Endothelial cell of umbilical vein (primary cell): ENCODE data around the gene FAM219B. TPM values are rescaled to one million over a fixed set of nuclear protein-coding genes. Genes with fewer than 3 reads are reported as not detected.

Experiments used
- BruUV-seq: library from RNA; stranded (reverse); fragments of 400-500 nt; replicated peaks from 2 replicates; lab custom pipeline; 2021; lab: Mats Ljungman, UMichigan
- CTCF ChIA-PET: fragments of 300-600, 350-600 bp; sonication (Branson Sonifier 250); formaldehyde crosslinking; loops from one replicate; lab custom pipeline; 2021; ENCODE audit warnings: antibody characterized with exemption, inconsistent platforms; lab: Charles Lee
- POLR2A ChIA-PET: fragments of 300-600, 350-600 bp; sonication (Branson Sonifier 250); formaldehyde crosslinking; loops from one replicate; lab custom pipeline; 2021; ENCODE audit warnings: antibody characterized with exemption, inconsistent platforms; lab: Charles Lee
- DNase-seq: peaks from one replicate; pipeline ENCODE4 v3.0.0-alpha.2; 2011; ENCODE audit warnings: low read depth, low spot score
- FAIRE-seq: peaks from 2 replicates; lab custom pipeline; 2011; peaks lifted over from hg19 to GRCh38; lab: Jason Lieb, UNC
- H2AFZ ChIP-seq: 2 replicates; pipeline ENCODE4 v1.6.0; 2012; ENCODE audit warnings: low read depth, low read length, control low read depth, inconsistent platforms
- H3K27ac ChIP-seq: 2 replicates; pipeline ENCODE4 v1.5.1; 2011; ENCODE audit warnings: low read depth, mild to moderate bottlenecking, control low read depth, low read length, moderate library complexity; ENCODE audit not compliant: insufficient read depth
- H3K27me3 ChIP-seq, 2 experiments: 2 replicates each; pipeline versions ENCODE4 v1.6.0 to v1.6.1; 2011; ENCODE audit warnings: low read length in 2 of 2, mixed read lengths in 1 of 2; ENCODE audit not compliant: control insufficient read depth in 2 of 2, insufficient read depth in 2 of 2
- H3K36me3 ChIP-seq, 2 experiments: 2 replicates in 1 of 2; 3 replicates in 1 of 2; pipeline ENCODE4 v1.5.1; 2011; ENCODE audit warnings: low read length in 2 of 2, mild to moderate bottlenecking in 1 of 2, moderate library complexity in 1 of 2; ENCODE audit not compliant: control insufficient read depth in 2 of 2, insufficient read depth in 2 of 2; ENCODE audit errors: extremely low read depth in 1 of 2
- H3K4me1 ChIP-seq: 3 replicates; pipeline ENCODE4 v1.5.1; 2011; ENCODE audit warnings: mild to moderate bottlenecking, low read length; ENCODE audit not compliant: control insufficient read depth, insufficient read depth; ENCODE audit errors: extremely low read depth
- H3K4me2 ChIP-seq: 2 replicates; pipeline ENCODE4 v1.6.1; 2011; ENCODE audit warnings: low read length, control low read depth, mixed read lengths; ENCODE audit not compliant: insufficient read depth
- H3K4me3 ChIP-seq, 3 experiments: fragments of 200-600 bp in 1 of 3; sonication (generic), shearing (Covaris generic) in 1 of 3; replicated peaks in 1 of 3; 2 replicates each; pipeline ENCODE4 v1.5.1; 2011 to 2016; ENCODE audit warnings: control low read depth in 3 of 3, low read length in 3 of 3, mild to moderate bottlenecking in 2 of 3, inconsistent platforms in 1 of 3, low read depth in 1 of 3, moderate library complexity in 1 of 3; ENCODE audit not compliant: insufficient read depth in 1 of 3
- H3K79me2 ChIP-seq: 2 replicates; pipeline ENCODE4 v1.6.0; 2012; ENCODE audit warnings: low read length, inconsistent platforms; ENCODE audit not compliant: control insufficient read depth, insufficient read depth
- H3K9ac ChIP-seq: replicated peaks from 2 replicates; pipeline ENCODE3; 2011; ENCODE audit warnings: low read length, control low read depth; ENCODE audit not compliant: insufficient read depth; ENCODE audit errors: extremely low read depth
- H3K9me1 ChIP-seq: replicated peaks from 3 replicates; pipeline ENCODE4 v1.6.0; 2011; ENCODE audit warnings: mild to moderate bottlenecking, low read length; ENCODE audit not compliant: control insufficient read depth, insufficient read depth; ENCODE audit errors: extremely low read depth
- H3K9me3 ChIP-seq: replicated peaks from 2 replicates; pipeline ENCODE4 v1.5.1; 2012; ENCODE audit warnings: low read length, inconsistent platforms; ENCODE audit not compliant: control insufficient read depth, insufficient read depth
- H4K20me1 ChIP-seq: replicated peaks from 2 replicates; pipeline ENCODE3; 2011; ENCODE audit warnings: mild to moderate bottlenecking, low read length; ENCODE audit not compliant: control insufficient read depth, insufficient read depth; ENCODE audit errors: extremely low read depth
- CTCF ChIP-seq, 2 donors: IDR thresholded peaks; 1 replicate in 1 of 2; 2 replicates in 1 of 2; pipeline ENCODE4 v1.5.1; 2011; ENCODE audit warnings: low read length in 2 of 2, mild to moderate bottlenecking in 2 of 2, moderate library complexity in 2 of 2, control low read depth in 1 of 2, inconsistent platforms in 1 of 2, low read depth in 1 of 2; ENCODE audit not compliant: insufficient read depth in 1 of 2; ENCODE audit errors: extremely low read depth in 1 of 2
- EZH2 ChIP-seq: IDR thresholded peaks from 2 replicates; pipeline ENCODE4 v1.6.1; 2012; ENCODE audit warnings: borderline replicate concordance, low read depth, mild to moderate bottlenecking, moderate library complexity, low read length, inconsistent platforms; ENCODE audit not compliant: severe bottlenecking
- FOS ChIP-seq: IDR thresholded peaks from 2 replicates; pipeline ENCODE4 v1.6.1; 2011; ENCODE audit warnings: mild to moderate bottlenecking, low read length, moderate library complexity, borderline replicate concordance; ENCODE audit not compliant: insufficient read depth
- GATA2 ChIP-seq: IDR thresholded peaks from 2 replicates; pipeline ENCODE4 v1.7.0; 2011; ENCODE audit warnings: low read depth, mild to moderate bottlenecking, moderate library complexity, mixed read lengths, low read length; ENCODE audit not compliant: insufficient read length, insufficient read depth
- JUN ChIP-seq: IDR thresholded peaks from 2 replicates; pipeline ENCODE4 v1.6.1; 2011; ENCODE audit warnings: borderline replicate concordance, low read depth; ENCODE audit not compliant: insufficient read length, insufficient read depth
- MYC ChIP-seq: IDR thresholded peaks from one replicate; pipeline ENCODE4 v1.6.1; 2011; ENCODE audit warnings: mild to moderate bottlenecking, low read depth, low read length
- POLR2A ChIP-seq: IDR thresholded peaks from 2 replicates; pipeline ENCODE4 v1.6.1; 2012; ENCODE audit warnings: low read depth, mild to moderate bottlenecking, control low read depth, low read length
- POLR2AphosphoS5 ChIP-seq: IDR thresholded peaks from 2 replicates; pipeline ENCODE4 v1.6.1; 2012; ENCODE audit warnings: low read depth, mild to moderate bottlenecking, control low read depth, low read length, moderate library complexity; ENCODE audit not compliant: insufficient read depth
- dilution Hi-C: fragments of 300-500 bp; cut with MboI; formaldehyde crosslinking; loops from one replicate; pipeline ENCODE4 v1.15.0; 2019; ENCODE audit warnings: low sequenced_read_pairs; ENCODE audit not compliant: extremely low pct_ligation_motif_present
- intact Hi-C: fragments of 100-400 bp; cut with micrococcal nuclease; formaldehyde crosslinking; loops from one replicate; pipeline ENCODE4 v1.10.0; 2022
- polyA plus RNA-seq, 4 experiments: library from polyadenylated mRNA; depleted of rRNA in 3 of 4; stranded (reverse) in 3 of 4; unstranded in 1 of 4; fragments of >200 nt; gene quantifications; 2 replicates each; pipeline versions ENCODE4 v1.2.1 to v1.2.3, GENCODE V29; 2011 to 2012; ENCODE audit warnings: missing spikeins in 1 of 4
- total RNA-seq: library from RNA; stranded (reverse); gene quantifications from 2 replicates; pipeline ENCODE4 v1.2.3, GENCODE V29; 2021
- TF ChIP-seq, protein P1 (sequence below): IDR thresholded peaks from 2 replicates; pipeline ENCODE4 v1.6.1; 2011; ENCODE audit not compliant: insufficient read depth, insufficient read length

Gene FAM219B
- total and polyA plus RNA-seq, 2 donors (not counting 3 experiments of a cell fraction or from before 2014, with no cell fraction given): 57.7 to 73.0 TPM

- Histone ChIP-seq H4K20me1 (no peaks in the 10 kb centered on the region), H3K4me3 (no peak overlapping the region), H3K36me3 (peaks cover 6 to 16% of the 10 kb centered on the region in 2 experiments), H2AFZ (no peak overlapping the region), H3K79me2 (peaks cover 4% of the 10 kb centered on the region), H3K9me3 (no peaks in the 10 kb centered on the region), H3K4me2 (no peak overlapping the region), H3K4me1 (peaks cover 3% of the 10 kb centered on the region), H3K27ac (no peak overlapping the region), H3K9me1 (no peaks in the 10 kb centered on the region), H3K27me3 (no peaks in the 10 kb centered on the region), H3K9ac (no peak overlapping the region)
- BruUV-seq: no TSS peak
- FAIRE-seq (peak; percentile 79), DNase-seq (peak; percentile 43)
- dilution Hi-C loops: no loop called here
- TF ChIP-seq, protein P1, sequence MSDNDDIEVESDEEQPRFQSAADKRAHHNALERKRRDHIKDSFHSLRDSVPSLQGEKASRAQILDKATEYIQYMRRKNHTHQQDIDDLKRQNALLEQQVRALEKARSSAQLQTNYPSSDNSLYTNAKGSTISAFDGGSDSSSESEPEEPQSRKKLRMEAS: no peak
- TF ChIP-seq JUN: peak; percentile 49
- ChIA-PET CTCF (interaction anchor here (0.9 to 1.5 kb wide), 5 partner anchors 14 to 138 kb away, joined by 3 to 6 read pairs (median 3); partner anchors contain the start of genes CSK, FAM219B and RPP25), POLR2A (interaction anchor here (0.6 kb wide), 1 partner anchor 167 kb away, joined by 4 read pairs; no protein-coding TSS in a partner anchor)
- intact Hi-C loops: no loop called here
Observed at GRCh38 chr15:74920456-74920855, 13.8 kb upstream of the FAM219B start.

DNA sequence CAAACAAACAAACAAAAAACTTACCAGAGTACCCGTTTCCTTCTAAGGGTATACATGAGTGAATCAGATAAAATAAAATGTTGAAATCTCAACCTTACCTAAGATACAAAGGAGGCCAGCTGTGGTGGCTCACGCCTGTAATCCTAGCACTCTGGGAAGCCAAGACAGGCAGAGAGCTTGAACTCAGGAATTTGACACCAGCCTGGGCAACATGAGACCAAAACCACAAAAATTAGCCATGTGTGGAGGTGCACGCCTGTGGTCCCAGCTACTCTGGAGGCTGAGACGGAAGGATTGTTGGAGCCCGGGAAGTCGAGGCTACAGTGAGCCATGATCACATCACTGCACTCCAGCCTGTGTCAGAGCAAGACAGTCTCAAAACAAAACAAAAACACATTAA is 11.0 kb upstream of the FAM219B start:
- H3K4me3 ChIP-seq: no peak overlapping the region
- dilution Hi-C loops (no loop called here), intact Hi-C loops (no loop called here)
- H2AFZ ChIP-seq: no peak overlapping the region
- no peaks in the 10 kb centered on the region for H4K20me1 ChIP-seq
- ChIA-PET POLR2A (interaction anchor here (0.7 kb wide), 1 partner anchor 567 kb away, joined by 4 read pairs; no protein-coding TSS in a partner anchor), CTCF (interaction anchor here (1.3 kb wide), 3 partner anchors 11 to 16 kb away, joined by 3 to 7 read pairs (median 5); partner anchors contain the start of gene FAM219B)
- no peaks in the 10 kb centered on the region for H3K79me2 ChIP-seq
- H3K27me3 ChIP-seq: no peaks in the 10 kb centered on the region
- no peaks in the 10 kb centered on the region for H3K9me1 ChIP-seq
- no peak overlapping the region for H3K4me2 ChIP-seq
- FAIRE-seq (peak; percentile 44), DNase-seq (no peak)
- no peak overlapping the region for H3K9ac ChIP-seq
- H3K27ac ChIP-seq: no peak overlapping the region
- H3K36me3 ChIP-seq: peaks cover 8 to 16% of the 10 kb centered on the region in 2 experiments
- peaks cover 3% of the 10 kb centered on the region for H3K4me1 ChIP-seq
- no peaks in the 10 kb centered on the region for H3K9me3 ChIP-seq
- TF ChIP-seq MYC (no peak), FOS (no peak), EZH2 (no peak), GATA2 (no peak), CTCF (IDR thresholded peaks at IDR 0.05; ENCODE audit: extremely low read depth in 1 of 2, insufficient read depth in 1 of 2, low read depth in 1 of 2, low read length in 2 of 2) (no peak), JUN (no peak), POLR2AphosphoS5 (no peak), POLR2A (no peak)
- TF ChIP-seq, protein P1: no peak
- no TSS peak for BruUV-seq
